Esophagus squamous epithelium (tissue), 5 donors: ENCODE measurements around the gene FANK1. TPM values are rescaled to one million over a fixed set of nuclear protein-coding genes. Genes with fewer than 3 reads are reported as not detected.

Experiments used
- DNase-seq: peaks from one replicate; lab custom pipeline; 2025; lab: John Stamatoyannopoulos, UW
- H3K27ac ChIP-seq, 4 donors: fragments of 200-600 bp; sonication (generic); one replicate each; pipeline ENCODE4 v1.5.1; 2016 to 2019; ENCODE audit warnings: mild to moderate bottlenecking in 1 of 4
- H3K27me3 ChIP-seq, 4 donors: fragments of 200-600 bp; sonication (generic); 1 replicate in 3 of 4; 2 replicates in 1 of 4; pipeline versions ENCODE4 v1.5.1 to v1.6.0; 2017 to 2021; ENCODE audit warnings: antibody characterized with exemption in 1 of 4
- H3K36me3 ChIP-seq, 3 donors: fragments of 200-600 bp; sonication (generic); one replicate each; pipeline ENCODE4 v1.5.1; 2016 to 2019
- H3K4me1 ChIP-seq, 3 donors: fragments of 200-600 bp; sonication (generic); one replicate each; pipeline ENCODE4 v1.5.1; 2017 to 2019
- H3K4me3 ChIP-seq, 4 donors: fragments of 200-600 bp; sonication (generic); 1 replicate in 3 of 4; 2 replicates in 1 of 4; pipeline ENCODE4 v1.5.1; 2016 to 2019; ENCODE audit warnings: mild to moderate bottlenecking in 2 of 4, moderate library complexity in 1 of 4
- H3K9me3 ChIP-seq, 3 donors: fragments of 200-600 bp; sonication (generic); one replicate each; pipeline ENCODE4 v1.5.1; 2016 to 2019
- POLR2A ChIP-seq, 4 donors: fragments of 450-650 bp; IDR thresholded peaks; one replicate each; pipeline ENCODE4 v1.6.1; 2017; ENCODE audit warnings: antibody characterized with exemption in 4 of 4, mild to moderate bottlenecking in 4 of 4, moderate library complexity in 3 of 4
- WGBS, 2 donors: methylation state at CpG; one replicate each; pipeline ENCODE4 v1.1.5; 2018; 5-methylcytosine and 5-hydroxymethylcytosine counted together
- intact Hi-C: fragments of 100-400 bp; cut with DNase I; formaldehyde crosslinking; loops from one replicate; pipeline ENCODE4 v1.15.0; 2022
- total RNA-seq, 4 donors: library from RNA; depleted of rRNA; stranded (reverse); fragments of >200 nt; gene quantifications; one replicate each; pipeline ENCODE4 v1.1.0, GENCODE V29; 2016
- TF ChIP-seq, protein P1 (sequence below), 6 experiments: fragments of 450-650 bp in 4 of 6; fragments of 200-600 bp in 2 of 6; sonication (generic) in 2 of 6; IDR thresholded peaks; one replicate each; pipeline ENCODE4 v1.5.1; 2016 to 2019; ENCODE audit warnings: antibody characterized with exemption in 6 of 6, mild to moderate bottlenecking in 4 of 6, moderate library complexity in 4 of 6
- donor health status: DM: yes; HTN: yes; CAD: no.

The FANK1 gene
- total RNA-seq, 4 donors from 2014 or later = 1.7 to 7.7 (median 3.8) TPM

DNA sequence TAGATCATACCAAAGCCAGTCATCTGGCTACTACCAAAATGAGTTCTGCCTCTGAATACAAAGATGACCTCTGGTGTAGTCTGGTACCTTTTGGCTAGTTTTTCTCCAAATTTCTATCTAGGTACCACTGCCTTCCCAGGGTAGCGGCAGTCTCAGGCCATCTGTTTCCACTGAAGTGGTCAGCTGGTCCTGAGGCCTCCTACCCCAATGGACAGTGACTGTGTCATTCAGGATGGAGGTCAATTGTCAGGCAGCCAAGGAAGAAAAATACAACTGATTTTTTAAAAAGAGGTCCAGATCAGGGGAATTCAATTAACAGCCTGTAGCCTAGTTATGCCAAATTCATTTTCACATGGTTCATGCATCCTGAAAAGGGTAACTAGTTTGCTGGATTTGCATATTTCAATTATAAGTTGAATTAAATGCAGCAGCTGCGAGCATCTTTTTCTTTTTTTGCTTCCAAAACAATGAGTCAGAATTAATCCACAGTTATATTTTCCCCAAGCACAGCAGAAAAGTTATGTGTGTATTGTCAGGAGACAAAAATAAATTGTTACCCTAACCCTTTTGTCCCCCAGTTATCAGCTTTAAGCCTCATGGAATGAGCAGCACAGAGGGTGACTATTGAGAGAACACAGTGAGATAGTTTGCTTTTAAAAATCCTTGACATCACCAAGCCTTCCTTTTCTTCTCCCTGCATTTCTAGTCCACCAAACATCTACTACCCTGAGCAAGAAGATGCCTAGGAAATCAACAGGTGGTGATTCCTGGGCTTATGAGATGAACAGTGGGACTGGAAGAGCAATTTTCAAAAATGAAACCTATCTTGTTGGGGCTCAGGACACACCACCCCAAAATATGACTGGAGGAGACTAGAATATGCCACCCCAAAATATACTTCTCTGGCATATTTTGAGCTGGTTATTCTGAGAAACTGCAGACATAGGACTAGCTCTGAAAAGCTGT, 45.3 kb upstream of the FANK1 start:
- intact Hi-C loops = no loop called here
- no peak overlapping the region for H3K27ac ChIP-seq
- no peaks in the 10 kb centered on the region for H3K4me1 ChIP-seq
- TF ChIP-seq, protein P1, sequence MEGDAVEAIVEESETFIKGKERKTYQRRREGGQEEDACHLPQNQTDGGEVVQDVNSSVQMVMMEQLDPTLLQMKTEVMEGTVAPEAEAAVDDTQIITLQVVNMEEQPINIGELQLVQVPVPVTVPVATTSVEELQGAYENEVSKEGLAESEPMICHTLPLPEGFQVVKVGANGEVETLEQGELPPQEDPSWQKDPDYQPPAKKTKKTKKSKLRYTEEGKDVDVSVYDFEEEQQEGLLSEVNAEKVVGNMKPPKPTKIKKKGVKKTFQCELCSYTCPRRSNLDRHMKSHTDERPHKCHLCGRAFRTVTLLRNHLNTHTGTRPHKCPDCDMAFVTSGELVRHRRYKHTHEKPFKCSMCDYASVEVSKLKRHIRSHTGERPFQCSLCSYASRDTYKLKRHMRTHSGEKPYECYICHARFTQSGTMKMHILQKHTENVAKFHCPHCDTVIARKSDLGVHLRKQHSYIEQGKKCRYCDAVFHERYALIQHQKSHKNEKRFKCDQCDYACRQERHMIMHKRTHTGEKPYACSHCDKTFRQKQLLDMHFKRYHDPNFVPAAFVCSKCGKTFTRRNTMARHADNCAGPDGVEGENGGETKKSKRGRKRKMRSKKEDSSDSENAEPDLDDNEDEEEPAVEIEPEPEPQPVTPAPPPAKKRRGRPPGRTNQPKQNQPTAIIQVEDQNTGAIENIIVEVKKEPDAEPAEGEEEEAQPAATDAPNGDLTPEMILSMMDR (IDR thresholded peaks at IDR 0.05) = no peak
- no peak for TF ChIP-seq POLR2A (IDR thresholded peaks at IDR 0.05)
- peaks cover 0 to 92% (median 17%) of the 10 kb centered on the region in 3 donors for H3K36me3 ChIP-seq
- no peaks in the 10 kb centered on the region for H3K9me3 ChIP-seq
- DNase-seq = no peak
- H3K4me3 ChIP-seq = no peak overlapping the region
- WGBS, 2 donors = 77 to 87% methylated on average over 2 of the region's 2 CpGs
- no peaks in the 10 kb centered on the region for H3K27me3 ChIP-seq

DNA sequence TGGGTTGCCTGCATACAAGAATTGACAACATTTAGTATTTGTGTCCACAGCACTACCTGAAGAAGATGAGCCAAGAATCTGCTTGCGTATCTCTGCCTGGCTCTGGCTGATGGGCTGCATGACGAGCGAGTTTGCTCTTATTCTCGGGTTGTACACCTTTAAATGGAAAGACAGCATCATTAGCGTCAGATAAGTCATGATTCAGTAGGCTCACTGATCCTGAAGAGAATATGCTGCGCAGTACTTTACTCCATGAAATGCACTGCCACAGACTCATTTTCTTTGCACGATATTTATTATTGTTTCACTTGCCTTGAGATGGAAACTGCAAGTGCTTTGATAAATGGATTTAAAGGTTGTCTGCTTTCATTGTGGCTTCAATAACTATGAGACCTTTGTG, 43.9 kb upstream of the FANK1 start:
- Histone ChIP-seq H3K27ac (no peak overlapping the region), H3K9me3 (no peaks in the 10 kb centered on the region), H3K27me3 (no peaks in the 10 kb centered on the region), H3K36me3 (peaks cover 0 to 78% (median 17%) of the 10 kb centered on the region in 3 donors), H3K4me3 (no peak overlapping the region), H3K4me1 (peaks cover 0 to 3% (median 0%) of the 10 kb centered on the region in 3 donors)
- no peak for TF ChIP-seq POLR2A (IDR thresholded peaks at IDR 0.05)
- TF ChIP-seq, protein P1 (IDR thresholded peaks at IDR 0.05) = no peak
- DNase-seq = no peak
- intact Hi-C loops = no loop called here
- 93 to 95% methylated on average over 7 of the region's 7 CpGs for WGBS, 2 donors

DNA sequence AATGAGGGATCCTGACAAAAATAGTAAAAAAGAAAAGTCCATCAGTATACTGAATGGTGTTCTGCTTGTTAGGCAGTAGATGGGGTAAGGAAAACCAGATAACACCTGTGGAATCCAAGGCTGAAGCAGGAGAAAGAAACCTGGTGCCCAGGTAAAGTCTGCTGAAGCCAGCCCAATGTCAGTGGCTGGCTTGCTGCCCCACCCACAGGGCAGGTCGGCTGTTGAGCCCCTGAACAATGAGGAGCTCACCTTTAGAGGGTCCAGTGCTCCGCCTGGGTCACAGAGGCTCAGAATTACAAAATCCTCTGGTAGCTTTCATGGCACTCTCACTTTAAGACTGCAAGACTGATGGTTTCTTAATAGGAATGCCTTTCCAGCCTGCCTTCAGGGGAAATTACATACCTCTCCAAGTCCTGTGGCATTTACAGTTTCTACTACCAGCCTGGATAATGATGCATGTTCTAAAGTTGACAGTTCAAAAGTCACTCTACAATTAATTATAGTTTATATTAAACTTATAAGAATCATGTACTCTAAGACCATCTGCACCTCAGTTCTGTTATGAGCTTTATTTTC, 39.1 kb upstream of the FANK1 start:
- Histone ChIP-seq H3K27me3 (no peaks in the 10 kb centered on the region), H3K27ac (no peak overlapping the region), H3K4me3 (no peak overlapping the region), H3K9me3 (no peaks in the 10 kb centered on the region), H3K36me3 (peaks cover 0 to 71% (median under 1%) of the 10 kb centered on the region in 3 donors), H3K4me1 (peaks cover 0 to 3% (median 0%) of the 10 kb centered on the region in 3 donors)
- TF ChIP-seq, protein P1 (IDR thresholded peaks at IDR 0.05) = no peak
- no peak for TF ChIP-seq POLR2A (IDR thresholded peaks at IDR 0.05)
- WGBS, 2 donors = 77 to 80% methylated on average over 2 of the region's 2 CpGs
- no peak for DNase-seq
- intact Hi-C loops = no loop called here

DNA sequence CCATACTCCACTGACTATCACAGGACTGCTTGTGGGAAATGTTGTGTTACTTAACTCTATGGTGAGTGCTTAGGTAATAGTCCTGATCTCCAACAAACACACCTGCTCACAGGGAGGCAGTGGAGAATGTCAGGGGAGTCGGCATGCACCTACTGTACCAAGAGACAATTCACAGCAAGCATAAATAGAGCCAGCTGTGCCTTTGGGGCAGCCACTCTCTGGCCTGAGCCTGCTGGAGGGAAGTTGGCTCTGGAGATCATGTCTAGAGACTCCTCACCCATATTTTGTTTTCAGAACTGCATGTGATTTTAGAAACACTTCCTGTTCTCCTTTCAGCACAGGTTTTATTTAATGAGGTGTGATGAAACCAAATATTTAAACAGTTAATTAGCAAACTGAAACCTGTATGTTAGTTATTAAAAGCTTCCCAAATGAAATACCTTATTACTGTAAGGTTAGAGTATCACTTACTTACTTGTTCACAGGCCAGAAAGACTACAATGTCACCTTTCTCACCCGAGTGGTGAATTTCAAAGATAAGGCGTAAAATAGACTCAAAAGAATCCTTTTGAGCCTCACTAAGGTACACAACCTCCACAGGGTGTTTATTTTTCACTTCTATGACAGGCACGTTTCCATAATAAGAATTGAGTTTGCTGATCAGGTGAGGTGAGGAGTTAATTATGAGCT, 37.1 kb upstream of the FANK1 start:
- H3K4me1 ChIP-seq = peaks cover 0 to 3% (median 0%) of the 10 kb centered on the region in 3 donors
- H3K4me3 ChIP-seq = no peak overlapping the region
- no peak for DNase-seq
- no peaks in the 10 kb centered on the region for H3K9me3 ChIP-seq
- 82 to 84% methylated on average over 4 of the region's 4 CpGs for WGBS, 2 donors
- H3K27ac ChIP-seq = no peak overlapping the region
- TF ChIP-seq, protein P1 (IDR thresholded peaks at IDR 0.05) = no peak
- no peak for TF ChIP-seq POLR2A (IDR thresholded peaks at IDR 0.05)
- H3K27me3 ChIP-seq = no peaks in the 10 kb centered on the region
- H3K36me3 ChIP-seq = peaks cover 0 to 59% (median 0%) of the 10 kb centered on the region in 3 donors
- intact Hi-C loops = no loop called here
